Activated CD8-positive, alpha-beta memory T cell treated with anti-CD3 and anti-CD28 coated beads for 48 hours (primary cell): ENCODE results near the gene ZC2HC1B.

Source experiments
- DNase-seq, 3 experiments: peaks; one replicate each; pipeline ENCODE4 v3.0.0-alpha.2; 2020; ENCODE audit warnings: low read depth in 2 of 3, low spot score in 2 of 3

The ZC2HC1B gene

DNA sequence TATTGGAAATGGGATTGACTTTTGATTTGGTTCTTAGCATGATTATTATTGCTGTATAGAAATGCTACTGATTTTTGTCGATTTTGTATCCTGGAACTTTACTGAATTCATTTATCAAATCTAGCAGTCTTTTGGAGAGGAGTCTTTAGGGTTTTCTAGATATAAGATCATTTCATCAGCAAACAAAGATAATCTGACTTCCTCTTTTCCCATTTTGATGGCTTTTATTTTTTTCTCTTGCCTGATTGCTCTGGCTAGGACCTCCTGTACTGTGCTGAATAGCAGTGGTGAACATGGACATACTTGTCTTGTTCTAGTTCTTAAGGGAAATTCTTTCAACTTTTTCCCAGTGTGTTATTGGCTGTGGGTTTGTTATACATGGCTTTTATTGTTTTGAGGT, 64.6 kb downstream of the ZC2HC1B start:
- no peak for DNase-seq

- DNase-seq = no peak
Observed at GRCh38 chr6:143929975-143930374, 65.7 kb downstream of the ZC2HC1B start.

- no peak for DNase-seq
Observed at GRCh38 chr6:143934331-143934730, 70.1 kb downstream of the ZC2HC1B start.

- no peak for DNase-seq
Observed at GRCh38 chr6:143934867-143935266, 70.6 kb downstream of the ZC2HC1B start.

- DNase-seq = no peak
Observed at GRCh38 chr6:143936347-143936746, 72.1 kb downstream of the ZC2HC1B start.

GRCh38 chr6:143936778-143937667, 72.7 kb downstream of the ZC2HC1B start:
- DNase-seq = no peak

GRCh38 chr6:143937668-143937970, 73.3 kb downstream of the ZC2HC1B start:
- no peak for DNase-seq

GRCh38 chr6:143939364-143939763, 75.1 kb downstream of the ZC2HC1B start:
- DNase-seq = no peak

DNA sequence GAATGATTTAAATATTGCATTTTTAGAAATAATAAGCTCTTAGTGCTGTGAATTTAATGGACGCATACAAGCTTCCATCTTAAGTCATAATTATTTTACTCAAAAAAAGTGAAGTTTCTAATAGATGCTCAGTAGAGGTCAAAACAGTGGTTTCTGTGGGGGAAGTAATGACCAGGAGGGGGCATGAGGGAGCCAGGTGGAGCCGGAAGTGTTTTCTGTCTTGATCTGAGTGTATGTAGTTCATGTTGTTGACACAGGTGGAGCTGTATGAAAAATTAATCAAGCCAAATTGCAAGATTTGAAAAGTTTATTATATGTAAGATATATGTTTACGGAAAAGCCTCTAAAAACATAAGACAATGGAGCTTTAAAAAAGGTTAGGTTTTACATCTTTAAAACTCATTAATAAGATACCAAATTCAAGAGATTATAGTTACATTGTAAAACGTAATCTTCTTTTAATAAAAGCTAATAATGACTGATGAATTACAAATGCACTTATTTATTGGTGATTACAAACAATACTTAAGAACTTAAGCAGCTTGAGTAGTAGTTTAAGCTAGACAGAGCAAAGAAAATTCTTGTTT, 75.8 kb downstream of the ZC2HC1B start:
- peak in 1 of 3 experiments; percentile 10 for DNase-seq

DNA sequence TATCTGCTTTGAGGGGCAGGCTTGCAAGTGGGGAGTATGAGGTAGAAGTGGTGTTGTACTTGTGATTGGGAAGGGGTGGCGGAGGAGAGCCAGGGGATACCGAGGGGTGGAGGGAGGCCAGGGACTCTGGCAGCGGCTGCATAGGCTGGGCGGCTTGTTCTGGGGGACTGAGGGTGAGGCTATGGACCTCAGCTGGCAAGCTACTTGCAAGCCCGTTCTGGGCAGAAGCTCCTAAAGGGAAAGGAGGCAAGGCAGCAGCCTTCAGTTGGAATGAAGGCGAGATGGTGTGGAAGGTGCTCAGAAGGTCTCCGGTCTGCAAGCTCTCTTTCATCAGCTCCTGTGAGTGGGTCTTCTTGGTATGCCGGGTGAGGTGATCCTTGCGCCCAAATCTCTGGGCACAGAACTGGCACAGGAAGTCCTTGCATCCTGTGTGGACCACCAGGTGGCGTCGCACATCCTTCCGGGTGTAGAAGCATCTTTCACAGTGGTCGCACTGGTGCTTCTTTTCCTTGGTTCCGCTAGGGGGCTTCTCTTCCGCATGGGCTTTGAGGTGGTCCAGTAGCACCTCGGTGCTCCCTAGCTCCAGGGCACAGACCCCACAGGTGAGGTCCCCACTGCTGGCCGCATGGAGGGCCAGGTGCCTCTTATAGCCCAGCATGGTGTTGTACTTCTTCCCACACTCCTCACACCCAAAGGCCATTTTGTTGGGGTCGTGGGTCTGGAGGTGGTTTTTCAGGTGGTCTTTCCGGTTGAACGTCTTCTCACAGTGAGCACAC, 77.8 kb downstream of the ZC2HC1B start:
- DNase-seq = peak; percentile 20 to 23 (median 23)

DNA sequence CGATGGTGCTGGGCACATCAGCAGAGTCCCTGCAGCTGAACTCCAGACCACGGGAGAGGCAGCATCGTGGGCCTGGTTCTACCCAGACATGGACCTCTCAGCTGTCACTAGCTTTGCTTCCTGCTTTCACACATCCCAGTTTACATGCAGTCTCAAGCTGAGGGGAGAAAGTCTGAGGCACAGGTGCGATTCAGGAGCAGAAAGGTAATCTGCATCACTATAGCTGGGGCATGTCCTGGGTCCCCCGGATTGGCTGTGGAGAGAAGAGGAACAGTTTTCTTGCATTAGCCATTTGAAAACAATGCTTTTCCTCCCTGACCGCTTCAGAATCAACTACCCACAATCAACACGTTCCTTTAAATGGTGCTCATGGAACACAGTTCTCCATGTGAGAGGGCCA, 83.9 kb downstream of the ZC2HC1B start:
- DNase-seq = no peak

DNA sequence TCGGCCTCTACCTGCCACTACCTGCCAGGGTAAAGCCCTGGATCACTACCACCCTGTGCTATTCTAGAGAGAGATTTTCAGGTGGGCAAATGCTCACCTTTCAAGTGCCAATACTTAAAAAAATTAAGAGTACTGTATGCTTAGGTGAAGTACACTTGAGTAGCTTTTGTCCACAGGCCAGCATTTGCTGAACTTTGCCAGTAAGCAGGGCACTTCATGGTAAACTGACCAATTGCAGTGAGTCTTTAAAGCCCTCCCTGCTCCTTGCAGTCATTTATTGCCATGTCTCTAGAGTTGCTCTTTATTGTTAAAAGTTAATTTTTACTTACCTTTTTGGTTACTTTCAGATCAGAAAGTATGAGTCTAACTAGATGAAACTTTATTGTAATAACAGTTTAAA, 85.3 kb downstream of the ZC2HC1B start:
- DNase-seq = no peak

DNA sequence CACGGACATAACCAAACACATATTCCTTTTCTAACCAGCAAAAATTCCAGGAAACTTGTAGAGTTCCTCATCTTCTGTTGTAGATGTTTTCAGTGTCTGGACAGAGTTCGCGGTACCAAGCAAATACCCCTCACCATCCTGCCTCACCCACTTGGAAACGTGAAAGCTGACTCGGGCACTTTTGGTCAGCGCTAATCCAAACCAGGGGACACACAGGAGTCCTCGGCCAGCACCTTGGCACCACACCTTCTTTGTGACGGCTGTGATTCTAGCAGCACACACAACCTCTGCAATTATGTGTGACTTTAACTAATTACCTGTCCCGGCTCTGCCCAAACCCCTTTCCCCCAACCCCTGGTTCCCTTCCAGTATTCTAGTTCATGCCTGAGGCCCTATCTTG, 85.7 kb downstream of the ZC2HC1B start:
- no peak for DNase-seq

DNA sequence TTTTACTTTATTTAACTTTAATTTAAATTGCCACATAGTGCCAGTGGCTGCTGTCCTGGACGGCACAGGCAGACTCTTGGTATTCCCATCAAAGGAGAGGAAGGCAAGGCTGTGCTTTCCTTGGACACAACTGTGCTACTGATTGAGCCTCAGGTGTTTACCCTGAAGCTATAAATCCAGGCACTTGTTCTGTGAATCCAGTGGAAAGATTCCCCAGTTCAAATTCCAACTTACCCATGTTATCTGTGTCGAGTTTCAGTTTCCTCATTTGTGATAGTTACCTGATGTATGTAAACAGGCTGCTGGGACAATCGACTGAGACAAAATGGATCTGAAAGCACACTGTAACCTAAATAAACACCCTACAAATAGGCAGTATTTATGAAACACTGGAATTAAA, 86.6 kb downstream of the ZC2HC1B start:
- DNase-seq = no peak

GRCh38 chr6:143952060-143952778, 87.9 kb downstream of the ZC2HC1B start:
- DNase-seq = no peak

- DNase-seq = no peak
Observed at GRCh38 chr6:143952947-143953701, 88.8 kb downstream of the ZC2HC1B start.

- no peak for DNase-seq
Observed at GRCh38 chr6:143953922-143954321, 89.6 kb downstream of the ZC2HC1B start.

DNA sequence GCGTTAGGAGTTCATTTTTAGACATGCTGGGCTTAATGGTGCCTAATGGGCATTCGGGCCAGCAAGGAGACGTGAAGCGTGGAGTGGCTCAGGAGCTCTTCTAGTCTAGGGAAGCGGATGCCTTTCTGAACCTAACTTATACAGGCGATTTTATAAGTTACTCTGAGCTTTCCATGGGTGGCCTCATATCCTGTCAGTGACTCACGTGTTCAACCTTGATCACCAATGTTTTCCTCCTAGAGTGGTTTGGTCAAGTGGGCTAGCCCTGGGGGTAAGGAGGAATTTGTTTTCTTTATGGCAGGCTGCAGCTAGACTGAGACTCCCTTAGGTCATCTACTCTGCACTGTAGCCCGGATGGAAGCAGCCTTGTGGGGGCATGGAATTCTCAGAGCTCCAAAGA, 91.7 kb downstream of the ZC2HC1B start:
- no peak for DNase-seq

DNA sequence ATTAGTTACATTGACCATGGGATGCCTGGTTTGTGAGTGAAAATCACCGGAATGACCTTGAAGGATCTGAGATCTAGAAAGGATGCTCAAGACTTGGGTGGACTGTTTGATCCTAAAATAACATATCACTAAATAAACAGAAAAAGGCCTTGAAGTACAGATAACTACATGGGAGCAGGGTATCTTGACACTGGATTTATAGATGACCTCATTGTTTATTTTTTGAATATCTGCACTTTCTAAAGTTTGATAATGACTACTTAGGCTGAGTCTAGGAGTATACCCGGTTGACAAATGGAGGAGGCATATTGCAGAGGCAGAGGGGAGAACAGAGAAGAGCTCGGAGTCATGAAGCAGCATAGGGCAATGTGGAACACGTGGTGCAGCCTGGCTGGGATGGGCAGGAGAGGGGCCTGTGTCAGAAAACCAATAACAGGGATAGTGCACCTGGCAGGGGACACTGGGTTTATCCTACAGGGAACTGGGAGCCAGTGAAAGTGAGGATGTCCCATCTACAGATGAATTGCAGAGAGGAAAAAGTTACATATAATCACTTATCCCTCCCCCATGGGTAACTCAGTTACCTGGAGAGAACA, 93.5 kb downstream of the ZC2HC1B start:
- no peak for DNase-seq

- DNase-seq = no peak
Observed at GRCh38 chr6:143958839-143959399, 94.6 kb downstream of the ZC2HC1B start.
